NB4 (cell line): Measurements from ENCODE around the gene CAB39L.

Experiments
- DNase-seq: peaks from one replicate; pipeline ENCODE4 v3.0.0; 2010; ENCODE audit warnings: low read depth
- H3K4me3 ChIP-seq: one replicate; pipeline ENCODE4 v1.5.1; 2011; ENCODE audit warnings: mild to moderate bottlenecking, low read depth, low read length, moderate library complexity
- CTCF ChIP-seq: IDR thresholded peaks from one replicate; pipeline ENCODE4 v1.5.1; 2012; ENCODE audit warnings: low read depth, low read length
- MAX ChIP-seq: IDR thresholded peaks from 2 replicates; pipeline ENCODE4 v1.6.1; 2011; ENCODE audit warnings: low read depth, low read length
- MYC ChIP-seq: IDR thresholded peaks from 2 replicates; pipeline ENCODE4 v1.6.1; 2011; ENCODE audit warnings: low read depth, low read length
- POLR2A ChIP-seq: IDR thresholded peaks from 2 replicates; pipeline ENCODE4 v1.6.1; 2011; ENCODE audit warnings: mild to moderate bottlenecking; ENCODE audit not compliant: insufficient read length; ENCODE audit errors: extremely low read depth

The CAB39L gene

GRCh38 chr13:49412749-49413148, 31.1 kb downstream of the CAB39L start:
- no peak for DNase-seq
- TF ChIP-seq POLR2A (no peak), CTCF (no peak), MYC (no peak), MAX (no peak)
- H3K4me3 ChIP-seq: no peak overlapping the region

GRCh38 chr13:49411353-49411752, 32.5 kb downstream of the CAB39L start:
- no peak for TF ChIP-seq POLR2A
- no peak for TF ChIP-seq MYC
- no peak for TF ChIP-seq CTCF
- TF ChIP-seq MAX: no peak
- H3K4me3 ChIP-seq: no peak overlapping the region
- no peak for DNase-seq

- DNase-seq: no peak
- H3K4me3 ChIP-seq: no peak overlapping the region
- TF ChIP-seq MYC (no peak), MAX (no peak), CTCF (no peak), POLR2A (no peak)
Observed at GRCh38 chr13:49410477-49410876, 33.4 kb downstream of the CAB39L start.

- no peak for TF ChIP-seq CTCF
- no peak for TF ChIP-seq POLR2A
- TF ChIP-seq MYC: no peak
- no peak for TF ChIP-seq MAX
- DNase-seq: no peak
- no peak overlapping the region for H3K4me3 ChIP-seq
Observed at GRCh38 chr13:49410006-49410405, 33.9 kb downstream of the CAB39L start.

GRCh38 chr13:49409008-49409407, 34.9 kb downstream of the CAB39L start:
- DNase-seq: no peak
- H3K4me3 ChIP-seq: no peak overlapping the region
- TF ChIP-seq MYC: no peak
- TF ChIP-seq POLR2A: no peak
- TF ChIP-seq CTCF: no peak
- TF ChIP-seq MAX: no peak

GRCh38 chr13:49407936-49408335, 35.9 kb downstream of the CAB39L start:
- H3K4me3 ChIP-seq: no peak overlapping the region
- TF ChIP-seq CTCF (no peak), MAX (no peak), POLR2A (no peak), MYC (no peak)
- no peak for DNase-seq
